CD4-positive, alpha-beta T cell treated with Interferon gamma for 1 hour (primary cell): ENCODE measurements around the gene SLC16A11.

Experiments used
- DNase-seq: peaks from one replicate; pipeline ENCODE4 v3.0.0-alpha.2; 2020

The SLC16A11 gene

GRCh38 chr17:7023576-7024401 is 20.1 kb downstream of the SLC16A11 start:
- DNase-seq: peak; percentile 97

DNA sequence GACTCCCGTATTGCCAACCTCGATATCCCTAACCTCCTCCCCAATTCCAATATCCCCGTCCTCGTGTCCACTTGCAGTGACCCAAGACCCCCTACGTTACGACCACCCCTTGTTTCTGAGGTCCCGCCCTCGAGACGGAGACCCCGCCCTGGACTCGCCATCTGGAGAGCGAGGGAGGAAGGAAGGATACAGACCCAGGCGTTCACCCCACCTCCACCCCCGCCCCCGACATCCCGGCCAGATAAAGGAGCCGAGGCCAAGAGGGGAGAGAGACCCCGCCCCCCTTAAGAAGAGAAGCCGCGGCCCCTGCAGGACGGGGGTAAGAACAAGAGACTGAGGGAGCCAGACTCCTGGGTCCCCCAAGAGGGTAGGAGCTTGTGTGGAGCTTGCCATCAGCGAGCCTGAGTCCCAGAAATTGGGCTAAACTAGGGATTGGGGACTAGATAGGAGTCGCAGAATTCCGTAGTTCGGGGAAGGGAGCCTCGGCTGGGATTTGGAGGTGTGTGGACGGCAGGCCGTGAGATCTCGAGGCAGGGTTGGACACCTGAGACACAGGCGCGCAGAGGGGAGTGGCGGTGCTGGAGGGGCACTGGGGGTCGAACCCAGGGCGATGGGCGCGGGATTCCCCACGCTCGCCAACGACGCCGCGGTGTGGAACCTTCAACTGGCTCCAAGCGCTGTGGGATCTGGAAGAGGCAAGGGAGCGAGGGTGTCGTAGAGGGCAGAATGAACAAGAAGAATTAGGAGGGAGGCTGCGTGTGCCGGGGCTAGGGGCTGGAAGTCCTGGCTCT is 20.9 kb downstream of the SLC16A11 start, which contains the start of gene BCL6B:
BCL6B (plus strand) TSS at position 270 of the 791 bp plus-strand sequence. CDS start 622 bp downstream, outside the sequence.
- no peak for DNase-seq

GRCh38 chr17:7021993-7022778 is 21.7 kb downstream of the SLC16A11 start:
- DNase-seq: peak; percentile 81

DNA sequence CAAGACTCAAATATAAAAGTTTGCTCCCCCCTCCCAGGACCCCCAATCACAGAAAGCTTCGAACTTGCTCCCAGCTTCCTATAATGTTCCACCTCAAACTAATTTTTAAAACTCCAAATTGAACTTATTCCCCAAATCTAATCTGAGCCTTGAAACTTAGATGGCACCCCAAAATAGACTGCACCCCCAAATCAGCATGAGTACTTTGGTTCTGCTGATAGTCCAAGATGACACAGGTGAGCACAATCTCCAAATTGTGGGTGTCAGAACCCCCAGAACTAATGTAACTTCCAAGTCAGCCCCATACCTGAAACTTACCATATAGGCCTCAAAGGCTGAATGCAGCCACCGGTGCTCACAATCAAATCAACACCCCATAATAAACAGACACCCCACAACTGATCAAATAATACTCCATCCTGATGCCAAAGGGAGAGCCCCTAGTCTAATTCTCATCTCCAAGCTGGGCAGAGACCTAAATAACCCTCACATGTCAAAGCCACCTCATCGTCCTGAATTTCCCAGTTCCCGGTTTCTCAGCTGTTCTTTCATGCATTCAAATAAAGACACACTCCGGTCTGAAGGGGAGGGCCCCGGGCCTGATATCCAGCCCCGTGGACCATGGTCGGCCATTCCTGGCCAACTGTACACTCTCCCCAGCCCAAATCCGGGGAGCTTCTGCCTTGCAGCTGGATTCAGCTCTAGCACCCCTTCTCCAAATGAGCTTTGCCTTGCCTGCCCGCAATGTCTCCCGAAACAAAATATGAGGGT is 22.8 kb downstream of the SLC16A11 start:
- no peak for DNase-seq

GRCh38 chr17:7019839-7020519 is 23.9 kb downstream of the SLC16A11 start:
- no peak for DNase-seq

GRCh38 chr17:7019367-7019766 is 24.5 kb downstream of the SLC16A11 start:
- DNase-seq: no peak

DNA sequence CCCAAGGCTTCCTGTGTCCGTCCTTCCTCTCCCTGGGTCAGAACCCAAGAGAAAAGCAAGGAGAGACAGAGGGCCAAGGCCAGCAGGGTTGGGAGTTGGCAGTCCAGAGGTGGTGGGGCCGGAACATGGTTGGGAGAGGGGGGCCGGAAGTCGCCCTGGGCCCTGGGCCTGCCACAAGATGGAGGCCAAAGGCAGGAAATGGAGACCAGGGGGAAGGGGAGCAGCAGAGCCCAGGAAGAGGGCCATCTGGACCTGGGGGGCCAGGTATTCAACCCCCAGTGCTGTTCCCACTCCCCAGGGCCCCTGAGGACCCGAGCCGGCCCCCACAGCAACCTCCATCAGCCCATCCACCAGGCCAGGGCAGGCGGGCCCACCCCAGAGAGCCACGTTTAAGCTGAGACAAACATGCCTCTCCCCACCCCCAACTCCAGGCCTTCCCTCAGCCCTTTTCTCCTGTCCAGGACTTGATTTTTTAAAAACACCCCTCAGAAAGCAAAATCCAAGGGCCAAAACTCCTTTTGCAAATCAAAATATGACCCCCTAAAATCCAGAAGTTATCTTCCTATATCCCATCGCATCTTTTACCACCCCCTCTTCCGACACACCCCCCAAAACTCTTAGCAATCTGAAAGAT is 25.4 kb downstream of the SLC16A11 start:
- DNase-seq: no peak

DNA sequence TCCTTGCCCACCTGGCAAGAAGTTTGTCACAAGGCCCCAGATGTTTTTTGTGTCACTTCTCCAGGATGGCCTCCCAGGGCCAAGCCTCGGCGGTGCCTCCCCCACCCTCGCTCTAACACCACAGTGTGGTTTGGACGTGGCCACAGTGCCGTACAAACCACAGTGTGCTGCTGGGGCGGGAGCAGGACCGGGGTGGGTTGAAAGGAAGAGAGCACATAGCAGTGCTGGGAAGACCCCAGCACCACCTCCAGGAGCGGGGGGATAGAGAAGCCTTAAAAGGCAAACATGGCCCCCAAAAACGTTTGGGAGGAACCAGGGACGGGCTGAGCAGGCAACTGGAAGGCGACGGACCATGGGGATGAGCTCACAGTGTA is 26.1 kb downstream of the SLC16A11 start:
- peak; percentile 25 for DNase-seq

DNA sequence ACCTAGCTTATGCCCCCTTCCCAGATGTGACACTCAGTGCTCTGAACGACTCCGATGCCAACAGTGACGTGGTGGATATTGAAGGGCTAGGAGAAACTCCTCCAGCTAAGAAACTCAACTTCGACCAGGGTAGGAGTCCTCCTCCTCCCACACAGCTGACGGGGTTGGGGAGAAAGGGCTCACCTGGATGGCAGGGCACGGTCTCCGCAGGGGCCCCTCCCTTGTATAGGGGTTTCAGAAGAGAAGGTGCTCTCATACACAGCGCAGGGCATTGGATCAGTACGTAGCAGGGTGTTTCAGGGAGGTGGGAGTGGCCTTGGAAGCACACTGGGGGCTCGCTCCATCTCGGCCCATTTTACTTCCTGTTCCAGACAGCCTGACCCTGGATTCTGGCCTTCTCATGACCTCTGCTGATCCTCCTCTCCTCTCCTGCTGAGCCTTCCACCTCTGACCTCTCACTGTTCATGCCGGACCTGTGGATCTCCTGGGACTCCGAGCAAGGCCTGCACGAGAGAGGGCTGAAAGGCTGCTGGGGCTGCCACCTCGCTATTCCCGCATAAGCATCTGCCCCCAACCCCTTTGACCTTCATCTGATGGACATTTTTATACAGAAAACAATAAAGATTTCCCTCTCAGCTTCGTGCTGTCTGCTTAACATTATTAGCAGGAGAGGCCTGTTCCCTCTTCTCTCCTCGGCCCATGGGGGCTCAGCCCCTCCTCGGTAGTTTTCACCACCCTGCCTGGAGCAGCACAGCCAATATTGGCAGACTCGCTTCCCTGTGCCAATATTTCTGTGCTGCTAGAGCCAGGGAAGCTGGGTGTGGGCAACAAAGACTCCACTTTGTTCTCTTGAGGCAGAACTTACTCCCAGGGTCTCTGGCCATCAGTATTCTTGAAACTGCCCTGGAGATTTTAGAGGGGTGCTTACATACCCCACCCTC is 26.7 kb downstream of the SLC16A11 start:
- DNase-seq: no peak

DNA sequence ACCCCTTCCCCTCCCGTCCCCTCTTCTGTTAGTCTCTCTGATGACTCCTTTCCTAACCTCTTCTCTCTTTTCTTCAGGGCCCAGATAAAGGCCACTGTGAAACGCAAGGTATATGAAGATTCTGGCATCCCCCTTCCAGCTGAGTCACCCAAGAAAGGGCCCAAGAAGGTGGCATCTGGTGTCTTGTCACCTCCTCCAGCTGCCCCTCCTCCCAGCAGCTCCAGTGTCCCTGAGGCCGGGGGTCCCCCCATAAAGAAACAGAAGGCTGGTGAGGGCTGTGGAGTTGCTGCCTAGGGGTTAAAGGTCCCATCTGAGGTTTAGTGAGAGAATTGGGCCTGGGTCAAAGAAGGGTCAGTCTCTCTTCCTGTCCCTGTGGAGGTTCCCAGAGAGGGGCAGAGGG is 27.5 kb downstream of the SLC16A11 start:
- DNase-seq: no peak

GRCh38 chr17:7014995-7015958 is 28.6 kb downstream of the SLC16A11 start:
- DNase-seq: peak; percentile 91

GRCh38 chr17:7014261-7014994 is 29.5 kb downstream of the SLC16A11 start:
- DNase-seq: peak; percentile 99

- DNase-seq: no peak
These were observed 32.0 kb downstream of the SLC16A11 start for GRCh38 chr17:7011942-7012254.

- no peak for DNase-seq
These were observed 32.5 kb downstream of the SLC16A11 start for GRCh38 chr17:7011415-7011814.

DNA sequence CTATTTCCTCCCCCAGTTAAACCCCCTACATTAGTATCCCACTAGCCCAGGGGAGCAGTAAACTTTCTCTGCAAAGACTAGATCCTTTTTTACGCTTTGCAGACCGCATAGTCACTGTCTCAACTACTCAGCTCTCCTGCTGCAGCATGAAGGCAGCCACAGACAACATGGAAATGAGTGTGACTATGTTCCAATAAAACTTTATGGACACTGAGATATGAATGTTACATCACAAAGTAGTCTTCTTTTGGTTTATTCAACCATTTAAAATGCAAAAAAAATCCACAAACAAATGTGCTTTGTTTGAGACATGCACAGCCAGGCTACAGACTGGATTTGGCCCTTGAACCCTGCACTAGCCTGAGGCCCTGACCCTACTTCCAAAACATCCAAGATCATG is 33.4 kb downstream of the SLC16A11 start:
- DNase-seq: no peak

- no peak for DNase-seq
These were observed 36.7 kb downstream of the SLC16A11 start for GRCh38 chr17:7007143-7007542.

- no peak for DNase-seq
These were observed 38.2 kb downstream of the SLC16A11 start for GRCh38 chr17:7005716-7006115.
